Thyroid gland (tissue), 4 donors: ENCODE measurements around the gene CNTD1.

Experiments
- POLR2A ChIP-seq, 2 donors: fragments of 450-650 bp; IDR thresholded peaks; one replicate each; pipeline ENCODE4 v1.6.1; 2017; ENCODE audit warnings: antibody characterized with exemption in 2 of 2, mild to moderate bottlenecking in 2 of 2, moderate library complexity in 1 of 2
- TF ChIP-seq, protein P1 (sequence below), 6 experiments: fragments of 200-600 bp in 3 of 6; fragments of 450-650 bp in 3 of 6; sonication (generic) in 3 of 6; IDR thresholded peaks; one replicate each; pipeline ENCODE4 v1.5.1; 2016 to 2019; ENCODE audit warnings: antibody characterized with exemption in 6 of 6, mild to moderate bottlenecking in 2 of 6, inconsistent platforms in 1 of 6, moderate library complexity in 1 of 6

DNA sequence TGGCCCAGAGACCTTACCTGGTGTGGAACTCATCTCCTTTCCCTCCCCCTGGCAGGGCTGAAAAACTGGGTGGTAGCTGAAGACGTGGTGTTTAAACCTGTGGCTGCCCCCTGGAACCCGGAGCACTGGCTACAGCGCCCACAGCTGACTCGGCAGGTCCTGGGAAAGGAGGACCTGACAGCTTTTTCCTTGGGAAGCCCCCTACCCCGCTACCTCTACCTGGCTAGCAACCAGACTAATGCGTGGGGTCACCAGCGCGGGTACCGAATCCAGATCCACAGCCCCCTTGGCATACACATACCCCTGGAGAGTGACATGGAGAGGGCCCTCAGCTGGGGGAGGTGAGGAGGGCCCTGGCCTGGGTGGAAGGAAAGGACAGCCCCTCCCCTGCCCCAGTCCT lies 50.4 kb downstream of the CNTD1 start:
- TF ChIP-seq, protein P1, sequence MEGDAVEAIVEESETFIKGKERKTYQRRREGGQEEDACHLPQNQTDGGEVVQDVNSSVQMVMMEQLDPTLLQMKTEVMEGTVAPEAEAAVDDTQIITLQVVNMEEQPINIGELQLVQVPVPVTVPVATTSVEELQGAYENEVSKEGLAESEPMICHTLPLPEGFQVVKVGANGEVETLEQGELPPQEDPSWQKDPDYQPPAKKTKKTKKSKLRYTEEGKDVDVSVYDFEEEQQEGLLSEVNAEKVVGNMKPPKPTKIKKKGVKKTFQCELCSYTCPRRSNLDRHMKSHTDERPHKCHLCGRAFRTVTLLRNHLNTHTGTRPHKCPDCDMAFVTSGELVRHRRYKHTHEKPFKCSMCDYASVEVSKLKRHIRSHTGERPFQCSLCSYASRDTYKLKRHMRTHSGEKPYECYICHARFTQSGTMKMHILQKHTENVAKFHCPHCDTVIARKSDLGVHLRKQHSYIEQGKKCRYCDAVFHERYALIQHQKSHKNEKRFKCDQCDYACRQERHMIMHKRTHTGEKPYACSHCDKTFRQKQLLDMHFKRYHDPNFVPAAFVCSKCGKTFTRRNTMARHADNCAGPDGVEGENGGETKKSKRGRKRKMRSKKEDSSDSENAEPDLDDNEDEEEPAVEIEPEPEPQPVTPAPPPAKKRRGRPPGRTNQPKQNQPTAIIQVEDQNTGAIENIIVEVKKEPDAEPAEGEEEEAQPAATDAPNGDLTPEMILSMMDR (IDR thresholded peaks at IDR 0.05): no peak
- TF ChIP-seq POLR2A (IDR thresholded peaks at IDR 0.05): no peak
